ENCODE results near the gene ILKAP.

Gene ILKAP

DNA sequence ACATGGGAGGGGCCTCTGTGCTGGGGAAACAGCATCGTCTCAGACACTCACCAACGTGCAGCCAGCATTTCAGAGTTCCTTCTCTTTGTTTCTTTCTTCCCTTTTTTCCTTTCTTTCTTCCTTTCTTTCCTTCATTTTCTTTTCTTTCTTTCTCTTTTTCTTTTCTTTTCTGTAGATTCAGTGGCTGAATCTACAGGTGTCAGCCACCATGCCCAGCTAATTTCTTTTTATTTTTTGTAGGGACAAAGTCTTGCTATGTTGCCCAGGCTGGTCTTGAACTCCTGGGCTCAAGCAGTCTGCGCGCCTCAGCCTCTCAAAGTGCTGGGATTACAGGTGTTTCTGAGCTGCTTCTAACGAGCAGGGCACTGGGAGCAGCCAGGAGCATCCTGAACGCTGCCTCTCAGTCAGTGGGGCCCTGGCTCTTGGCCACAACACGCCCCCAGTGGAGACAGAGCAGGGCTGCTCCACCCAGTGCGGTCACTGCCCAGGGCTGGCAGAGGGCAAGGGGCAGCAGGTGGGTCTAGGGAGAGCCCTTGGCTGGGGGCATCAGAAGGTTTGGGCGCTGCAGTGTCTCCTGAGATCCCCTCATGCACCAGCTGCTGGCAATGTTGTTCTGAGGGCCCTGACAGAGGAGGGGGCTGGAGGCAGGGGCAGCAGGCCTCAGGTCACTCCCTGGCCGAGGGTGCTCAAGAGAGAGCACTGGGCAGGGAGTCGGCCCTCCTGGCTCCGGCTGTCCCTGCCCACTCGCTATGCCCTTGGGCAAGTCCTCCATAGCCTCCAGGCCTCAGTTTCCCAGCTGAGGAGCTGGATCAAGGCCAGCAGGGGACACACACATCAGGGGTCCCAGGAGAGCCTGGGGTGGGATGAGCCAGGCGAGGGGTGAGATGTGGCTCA lies 69.7 kb downstream of the ILKAP start:
- DNase-seq: no peak

DNA sequence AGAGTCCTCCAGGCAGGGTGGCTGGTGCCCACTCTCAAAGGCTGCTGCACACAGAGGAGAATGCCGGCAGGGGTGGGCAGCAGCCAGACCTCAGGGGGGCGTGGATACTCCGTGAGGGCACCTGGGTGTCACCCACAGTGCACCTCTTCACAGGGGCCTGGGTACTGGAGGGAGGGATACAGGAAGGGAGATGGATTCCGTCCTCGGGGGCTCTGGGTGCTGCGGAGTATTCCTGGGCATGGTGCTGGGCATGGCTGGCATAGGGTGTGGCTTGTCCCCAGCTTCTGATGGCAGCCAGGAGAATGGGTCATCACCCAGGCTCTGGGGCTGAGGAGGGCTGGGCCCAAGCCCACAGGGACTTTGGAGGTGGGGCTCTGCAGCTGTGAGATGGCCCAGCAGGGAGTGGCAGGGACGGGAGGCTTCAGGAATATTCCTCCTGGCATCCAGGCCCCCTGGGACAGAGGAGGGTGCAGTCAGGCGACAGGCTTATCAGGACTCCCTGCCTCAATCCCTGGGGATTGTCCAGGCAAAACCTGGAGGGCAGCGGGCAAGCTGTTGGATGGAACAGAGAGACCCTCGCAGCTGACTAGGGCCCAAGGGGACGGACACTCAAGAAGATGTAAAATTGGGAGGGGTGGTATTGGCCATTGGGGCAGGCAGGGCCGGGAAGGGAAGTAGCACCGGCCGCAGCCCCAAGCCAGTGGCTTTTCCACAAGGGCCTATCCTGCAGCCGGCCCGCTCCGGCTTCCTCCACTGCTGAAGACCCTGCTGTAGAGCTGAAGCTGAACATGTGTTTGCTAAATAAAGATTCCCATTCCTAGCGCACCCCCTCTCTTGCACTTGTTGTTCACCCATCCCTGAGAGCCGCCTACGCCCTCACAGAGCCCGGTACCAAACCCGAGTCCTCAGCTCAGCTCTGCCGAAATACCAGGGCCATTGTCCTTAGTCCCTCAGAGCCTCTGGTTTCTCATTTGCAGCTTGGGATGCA lies 70.7 kb downstream of the ILKAP start:
- DNase-seq: no peak

DNA sequence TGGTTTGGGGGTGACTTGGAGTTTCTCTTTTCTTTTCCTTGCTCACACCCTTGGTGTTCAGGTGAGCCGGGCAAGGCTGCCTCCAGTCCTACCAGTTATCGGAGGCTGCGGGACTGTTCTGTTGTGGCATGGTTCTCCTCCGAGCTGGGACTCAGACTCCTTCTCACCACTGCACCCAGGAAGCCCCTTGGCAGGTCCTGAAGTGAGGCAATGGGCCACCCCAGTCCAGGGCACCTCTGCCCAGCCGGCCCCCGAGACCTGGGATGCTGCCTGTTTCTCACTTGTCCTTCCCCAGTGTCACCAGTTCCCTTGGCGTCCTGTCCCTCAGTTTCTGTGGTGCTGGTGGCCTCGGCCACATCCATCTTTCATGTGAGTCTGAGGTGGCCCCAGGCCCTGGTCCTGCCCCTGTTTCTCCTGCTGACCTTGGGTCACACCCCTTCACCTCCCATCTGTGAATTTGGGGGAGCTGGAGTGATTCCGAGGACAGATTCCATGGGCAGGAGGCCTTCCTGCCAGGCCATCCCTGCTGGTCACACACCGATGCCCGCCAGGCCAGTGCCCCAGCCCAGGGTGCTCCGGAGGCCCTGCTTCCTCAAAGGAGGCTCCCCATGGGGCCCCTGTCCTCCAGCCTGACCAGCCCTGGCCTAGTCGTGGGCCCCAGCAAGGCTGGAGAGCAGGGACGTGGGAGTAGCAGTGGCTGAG lies 71.6 kb downstream of the ILKAP start:
- DNase-seq: no peak

DNA sequence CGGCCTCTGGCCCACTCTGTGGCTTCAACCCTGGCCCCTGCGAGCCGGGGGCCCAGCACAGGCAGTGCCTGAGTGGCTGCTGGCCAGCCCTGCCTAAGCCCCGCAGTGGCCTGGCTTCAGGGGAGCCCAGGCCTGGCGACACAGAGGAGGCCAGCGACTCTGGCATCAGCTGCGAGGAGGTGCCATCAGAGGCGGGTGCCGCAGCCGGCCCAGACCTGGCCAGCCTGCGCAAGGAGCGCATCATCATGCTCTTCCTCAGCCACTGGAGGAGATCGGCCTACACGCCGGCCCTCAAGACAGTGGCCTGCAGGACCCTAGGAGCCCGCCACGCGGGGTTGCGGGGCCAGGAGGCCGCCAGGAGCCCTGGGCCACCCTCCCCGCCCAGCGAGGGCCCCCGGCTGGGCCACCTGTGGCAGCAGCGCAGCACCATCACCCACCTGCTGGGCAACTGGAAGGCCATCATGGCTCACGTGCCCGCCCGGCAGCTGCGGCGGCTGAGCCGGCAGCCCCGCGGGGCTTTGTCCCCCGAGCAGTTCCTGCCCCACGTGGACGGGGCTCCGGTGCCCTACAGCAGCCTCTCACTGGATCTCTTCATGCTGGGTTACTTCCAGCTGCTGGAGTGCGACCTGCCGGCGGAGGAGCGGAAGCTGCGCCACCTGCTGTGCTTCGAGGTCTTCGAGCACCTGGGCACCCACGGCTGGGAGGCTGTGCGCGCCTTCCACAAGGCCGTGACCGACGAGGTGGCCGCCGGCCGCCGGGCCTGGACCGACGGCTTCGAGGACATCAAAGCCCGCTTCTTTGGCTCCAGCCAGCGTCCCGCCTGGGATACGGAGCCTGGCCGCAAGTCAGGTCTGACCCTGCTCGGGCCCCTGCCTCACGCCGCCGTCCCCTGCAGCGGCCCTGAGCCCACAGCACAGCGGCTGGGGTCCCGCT lies 72.5 kb downstream of the ILKAP start:
- DNase-seq: no peak

DNA sequence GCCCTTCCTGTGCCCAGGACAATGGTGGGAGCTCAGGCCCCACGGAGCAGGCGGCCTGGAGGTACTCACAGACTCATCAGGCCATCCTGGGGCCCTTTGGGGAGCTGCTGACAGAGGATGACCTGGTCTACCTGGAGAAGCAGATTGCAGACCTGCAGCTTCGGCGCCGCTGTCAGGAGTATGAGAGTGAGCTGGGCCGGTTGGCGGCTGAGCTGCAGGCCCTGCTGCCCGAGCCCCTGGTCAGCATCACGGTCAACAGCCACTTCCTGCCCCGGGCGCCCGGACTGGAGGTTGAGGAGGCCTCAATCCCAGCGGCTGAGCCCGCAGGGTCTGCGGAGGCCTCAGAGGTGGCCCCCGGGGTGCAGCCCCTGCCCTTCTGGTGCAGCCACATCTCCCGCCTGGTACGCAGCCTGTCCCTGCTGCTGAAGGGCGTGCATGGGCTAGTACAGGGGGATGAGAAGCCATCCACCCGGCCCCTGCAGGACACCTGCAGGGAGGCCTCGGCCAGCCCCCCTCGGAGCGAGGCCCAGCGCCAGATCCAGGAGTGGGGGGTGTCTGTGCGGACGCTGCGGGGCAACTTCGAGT lies 73.3 kb downstream of the ILKAP start:
- no peak for DNase-seq

DNA sequence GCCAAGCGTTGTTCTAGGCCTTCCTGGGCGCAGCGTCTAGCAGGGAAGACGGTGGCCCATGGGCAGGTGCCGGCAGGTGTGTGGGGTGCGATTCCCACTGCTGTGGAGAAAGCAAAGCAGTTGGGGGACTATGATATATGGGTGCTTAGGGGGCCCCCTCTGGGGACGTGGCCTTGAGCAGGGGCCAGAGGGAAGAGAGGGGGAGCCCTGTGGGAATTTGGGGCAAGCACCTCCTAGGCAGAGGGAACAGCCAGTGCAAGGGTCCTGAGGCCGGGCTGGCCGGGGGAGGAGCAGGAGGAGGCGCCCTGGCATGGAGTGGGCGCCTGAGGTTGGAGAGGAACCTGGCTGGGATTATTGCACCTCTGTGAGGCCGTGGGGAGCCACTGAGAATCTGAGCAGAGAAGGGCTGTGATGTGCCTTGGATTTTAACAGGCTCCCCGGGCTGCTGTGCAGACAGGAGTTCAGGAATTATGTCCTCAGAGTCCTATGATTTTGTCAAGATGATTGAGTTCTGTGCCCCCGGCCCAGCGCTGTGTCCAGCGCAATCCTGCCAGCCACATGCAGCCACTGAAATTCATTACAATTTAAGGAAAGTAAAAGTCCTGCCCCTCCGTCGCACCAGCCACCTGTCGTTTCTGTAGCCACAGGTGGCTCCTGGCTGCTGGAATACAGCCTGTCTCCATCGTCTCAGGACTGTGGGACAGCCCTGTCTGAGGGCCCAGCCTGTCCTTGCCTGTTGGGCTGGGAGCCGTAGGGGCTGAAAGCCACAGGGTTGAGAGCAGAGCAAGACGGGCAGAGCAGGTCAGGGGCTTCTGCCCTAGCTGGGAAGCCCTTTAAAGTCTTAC lies 74.1 kb downstream of the ILKAP start:
- no peak for DNase-seq

DNA sequence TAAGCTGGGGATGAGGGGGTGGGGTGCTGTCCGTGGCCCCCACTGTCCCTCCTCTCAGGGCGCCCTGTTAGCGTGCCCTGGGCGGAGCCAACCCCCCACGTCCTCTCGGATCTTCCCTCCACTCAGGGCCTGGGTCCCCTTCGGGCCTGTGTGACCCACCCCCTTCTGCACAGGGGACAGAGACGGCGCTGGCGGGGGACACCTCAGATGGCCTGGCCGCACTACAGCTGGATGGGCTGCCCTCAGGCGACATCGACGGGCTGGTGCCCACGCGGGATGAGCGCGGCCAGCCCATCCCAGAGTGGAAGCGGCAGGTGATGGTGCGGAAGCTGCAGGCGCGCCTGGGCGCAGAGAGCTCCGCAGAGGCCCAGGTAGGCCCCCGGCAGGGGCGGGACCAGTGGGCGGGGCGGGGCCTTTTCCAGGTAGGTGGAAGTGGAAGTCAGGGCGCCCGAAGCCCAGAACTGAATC lies 74.9 kb downstream of the ILKAP start:
- no peak for DNase-seq

DNA sequence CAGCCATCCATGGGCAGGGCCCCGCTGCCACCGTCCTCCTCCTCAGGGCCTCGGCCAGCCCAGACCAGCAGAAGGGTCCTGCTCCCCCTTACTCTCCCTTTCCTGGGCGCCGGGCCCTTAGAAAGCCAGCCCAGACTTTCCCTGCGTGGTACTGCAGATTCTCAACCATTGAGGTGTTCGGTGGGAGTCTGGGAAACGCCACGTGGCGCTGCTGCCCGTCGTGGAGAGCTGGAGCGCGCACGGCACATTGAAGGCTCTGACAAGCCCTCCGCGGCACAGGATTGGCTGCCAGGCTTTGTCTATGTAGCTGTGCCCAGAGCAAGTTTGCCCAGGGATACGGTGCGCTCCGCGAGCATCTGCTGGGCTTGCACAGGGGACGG lies 75.4 kb downstream of the ILKAP start:
- DNase-seq: no peak

DNA sequence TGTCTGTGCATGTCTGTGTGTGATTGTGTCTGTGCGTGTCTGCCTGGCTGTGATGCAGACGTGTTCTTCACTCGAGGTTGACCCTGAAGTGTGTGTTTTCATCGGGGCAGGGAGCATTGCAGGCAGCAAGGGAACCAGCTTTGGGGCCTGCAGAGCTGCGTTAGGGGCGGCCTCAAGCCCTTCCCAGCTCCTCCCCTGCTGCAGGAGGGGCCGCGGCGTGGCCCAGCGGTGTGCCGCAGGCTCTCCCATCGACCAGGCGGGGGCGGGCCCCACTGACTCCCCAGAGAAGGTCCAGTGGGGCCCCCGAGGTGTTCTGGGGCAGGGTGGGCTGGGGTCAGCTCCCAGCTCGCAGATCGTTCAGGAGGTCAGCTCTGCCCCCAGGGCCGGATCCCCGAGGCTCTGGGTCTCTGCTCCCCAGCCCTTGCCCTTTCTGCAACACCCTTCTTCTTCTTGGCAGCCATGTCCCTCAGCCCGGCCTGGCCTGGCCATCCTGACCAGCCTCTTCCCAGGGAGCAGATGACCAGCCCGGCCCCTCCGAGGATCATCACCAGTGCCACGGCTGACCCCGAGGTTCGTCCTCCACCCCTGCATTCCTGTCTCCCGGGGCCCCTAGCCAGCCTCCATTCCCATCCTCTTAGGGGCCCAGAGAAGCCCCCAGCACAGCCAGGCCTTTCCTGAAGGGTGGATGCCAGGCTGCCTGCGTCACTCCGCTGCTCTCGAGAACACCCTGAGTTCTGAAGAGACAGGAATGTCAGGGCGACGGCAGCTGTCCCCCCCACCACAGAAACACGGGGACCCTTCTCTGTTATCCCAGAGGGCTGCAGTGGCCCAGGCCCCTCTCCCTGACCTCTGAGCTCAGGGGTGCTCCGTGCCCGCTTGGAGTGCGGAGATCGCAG lies 76.1 kb downstream of the ILKAP start:
- peak; percentile 24 for DNase-seq

DNA sequence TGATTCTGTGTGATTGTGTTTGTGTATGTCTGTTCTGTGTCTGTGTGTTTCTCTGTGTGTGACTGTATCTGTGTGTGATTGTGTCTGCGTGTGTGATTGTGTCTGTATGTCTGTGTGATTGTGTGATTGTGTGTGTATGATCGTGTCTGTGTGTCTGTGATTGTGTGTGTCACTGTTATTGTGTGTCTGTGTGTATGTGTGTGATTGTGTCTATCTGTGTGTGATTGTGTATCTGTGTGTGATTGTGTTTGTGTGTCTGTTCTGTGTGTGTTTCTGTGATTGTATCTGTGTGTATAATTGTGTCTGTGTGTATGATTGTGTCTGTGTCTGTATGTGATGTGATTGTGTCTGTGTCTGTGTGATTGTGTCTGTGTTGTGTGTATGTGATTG lies 76.7 kb downstream of the ILKAP start:
- no peak for DNase-seq

DNA sequence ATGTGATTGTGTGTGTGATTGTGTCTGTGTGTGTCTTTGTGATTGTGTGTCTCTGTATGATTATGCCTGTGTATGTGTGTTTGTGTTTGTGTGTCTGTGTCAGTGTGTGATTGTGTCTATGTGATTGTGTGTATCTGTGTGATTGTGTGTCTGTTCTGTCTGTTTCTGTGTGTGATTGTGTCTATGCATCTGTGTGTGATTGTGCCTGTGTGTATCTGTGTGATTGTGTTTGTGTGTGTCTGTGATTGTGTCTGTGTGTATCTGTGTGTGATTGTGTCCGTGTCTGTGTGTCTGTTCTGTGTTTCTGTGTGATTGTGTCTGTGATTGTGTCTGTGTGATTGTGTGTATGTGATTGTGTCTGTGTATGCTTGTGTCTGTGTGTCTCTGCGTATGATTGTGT lies 77.2 kb downstream of the ILKAP start:
- DNase-seq: no peak

DNA sequence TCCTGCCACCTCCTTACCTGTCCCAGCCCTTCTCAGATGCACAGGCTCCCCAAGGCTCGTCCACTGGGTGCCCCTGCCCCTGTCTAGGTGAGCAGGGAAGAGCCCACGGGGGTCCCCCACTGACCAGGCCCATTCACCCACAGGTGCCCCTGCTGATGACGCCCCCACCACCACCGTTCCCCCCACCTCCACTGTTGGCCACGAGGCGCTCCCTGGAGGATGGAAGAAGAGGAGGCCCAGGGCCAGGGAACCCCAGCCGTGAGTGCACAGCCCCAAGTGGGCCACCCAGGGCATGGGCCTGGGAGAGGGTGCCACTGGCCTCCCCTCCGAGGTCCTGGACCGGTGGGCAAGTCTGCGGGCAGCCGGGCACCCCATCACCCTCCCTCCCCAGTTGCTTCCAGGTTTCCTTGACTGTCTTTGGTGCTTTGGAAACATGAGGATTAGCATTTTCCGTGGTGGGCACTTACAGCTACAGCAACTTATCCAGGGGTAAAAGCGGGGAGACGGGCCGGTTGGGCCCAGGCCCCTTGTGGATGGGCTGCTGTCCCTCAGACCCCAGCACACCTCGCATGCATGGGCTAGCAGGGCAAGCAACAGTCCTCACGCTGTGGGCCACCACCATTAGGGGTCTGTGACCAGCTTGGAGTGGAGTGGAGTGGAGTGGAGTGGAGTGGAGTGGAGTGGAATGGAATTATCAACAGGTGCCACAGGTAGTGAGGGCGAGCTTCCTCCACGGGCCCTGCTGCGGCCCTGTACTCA lies 78.2 kb downstream of the ILKAP start:
- DNase-seq: no peak

DNA sequence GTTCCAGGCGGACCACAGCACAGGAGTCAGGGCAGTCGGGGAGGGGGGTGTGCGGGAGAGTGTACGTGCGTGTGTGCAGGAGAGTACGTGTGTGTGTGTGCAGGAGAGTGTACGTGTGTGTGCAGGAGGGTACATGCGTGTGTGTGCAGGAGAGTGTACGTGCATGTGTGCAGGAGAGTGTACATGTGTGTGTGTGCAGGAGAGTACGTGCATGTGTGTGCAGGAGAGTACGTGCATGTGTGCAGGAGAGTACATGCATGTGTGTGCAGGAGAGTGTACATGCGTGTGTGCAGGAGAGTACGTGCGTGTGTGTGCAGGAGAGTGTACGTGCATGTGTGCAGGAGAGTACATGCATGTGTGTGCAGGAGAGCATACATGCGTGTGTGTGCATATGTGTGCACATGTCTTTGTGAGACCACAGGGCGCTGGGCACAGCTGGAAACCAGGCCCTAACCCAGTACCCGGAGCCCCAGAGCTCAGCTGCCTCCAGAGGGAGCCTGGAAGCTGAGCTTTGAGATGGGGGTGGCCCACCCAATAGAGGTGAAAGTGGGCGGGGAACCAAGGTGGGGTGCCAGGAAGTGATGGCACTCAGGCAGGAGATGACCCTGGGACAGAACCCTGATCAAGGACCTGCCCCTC lies 78.9 kb downstream of the ILKAP start:
- DNase-seq: no peak

DNA sequence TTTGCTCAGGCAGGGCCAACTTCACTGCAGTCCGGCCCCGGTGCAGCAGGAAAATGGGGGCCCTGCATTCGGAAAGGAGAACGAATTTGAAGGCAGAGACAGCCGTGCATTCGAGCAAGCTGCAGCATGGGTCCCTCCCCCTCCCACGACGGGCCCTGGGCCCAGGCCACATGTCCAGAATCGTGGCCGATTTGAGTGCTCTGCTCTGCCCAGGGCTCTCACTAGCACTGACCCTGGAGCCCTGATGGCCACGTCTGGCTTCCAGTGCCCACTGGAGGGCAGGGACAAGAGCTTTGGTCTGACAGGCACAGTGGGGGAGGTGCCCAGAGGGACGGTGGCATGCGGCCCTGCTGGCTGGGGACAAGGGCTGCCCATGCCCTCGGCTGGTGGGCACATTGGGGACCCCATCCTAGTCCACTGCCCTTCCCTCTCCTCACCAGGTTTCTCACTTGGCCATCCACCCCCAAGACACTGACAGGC lies 79.5 kb downstream of the ILKAP start:
- no peak for DNase-seq

DNA sequence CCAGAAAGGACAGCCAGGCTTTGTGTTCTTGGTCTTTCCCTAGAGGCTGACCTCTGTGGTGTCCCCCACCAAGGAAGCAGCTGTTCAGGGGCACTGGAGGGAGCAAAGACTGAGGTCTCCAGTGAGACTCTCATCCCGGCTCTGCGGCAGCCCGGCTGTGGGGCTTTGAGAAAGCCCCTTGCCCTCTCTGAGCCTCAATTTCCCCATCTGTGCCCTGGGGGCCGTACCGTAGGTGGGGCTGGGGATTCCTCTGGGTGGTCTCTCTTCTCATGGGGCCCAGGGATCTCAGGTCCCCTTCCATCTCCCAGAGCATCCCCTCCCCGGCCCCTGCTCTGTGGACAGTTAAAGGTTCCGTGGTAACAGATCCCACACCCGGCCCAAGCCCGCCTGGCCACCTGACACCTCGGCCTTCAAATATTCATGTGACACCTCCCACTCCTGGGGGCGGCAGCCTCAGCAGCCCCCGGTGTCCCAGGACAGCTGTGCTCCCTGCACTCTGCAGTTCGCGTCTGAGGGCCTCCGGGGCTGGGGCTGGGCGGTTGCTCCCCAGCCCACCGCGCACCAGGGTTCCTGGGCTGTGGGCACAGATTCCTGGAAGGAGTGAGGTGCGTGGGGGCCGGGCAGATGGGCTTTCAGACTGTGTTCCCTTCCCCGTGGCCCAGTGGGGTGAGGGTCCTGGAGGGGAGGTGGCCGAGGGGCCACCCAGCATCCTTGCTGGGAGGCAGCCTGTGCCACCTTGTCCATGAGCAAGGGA lies 80.1 kb downstream of the ILKAP start:
- DNase-seq: no peak

DNA sequence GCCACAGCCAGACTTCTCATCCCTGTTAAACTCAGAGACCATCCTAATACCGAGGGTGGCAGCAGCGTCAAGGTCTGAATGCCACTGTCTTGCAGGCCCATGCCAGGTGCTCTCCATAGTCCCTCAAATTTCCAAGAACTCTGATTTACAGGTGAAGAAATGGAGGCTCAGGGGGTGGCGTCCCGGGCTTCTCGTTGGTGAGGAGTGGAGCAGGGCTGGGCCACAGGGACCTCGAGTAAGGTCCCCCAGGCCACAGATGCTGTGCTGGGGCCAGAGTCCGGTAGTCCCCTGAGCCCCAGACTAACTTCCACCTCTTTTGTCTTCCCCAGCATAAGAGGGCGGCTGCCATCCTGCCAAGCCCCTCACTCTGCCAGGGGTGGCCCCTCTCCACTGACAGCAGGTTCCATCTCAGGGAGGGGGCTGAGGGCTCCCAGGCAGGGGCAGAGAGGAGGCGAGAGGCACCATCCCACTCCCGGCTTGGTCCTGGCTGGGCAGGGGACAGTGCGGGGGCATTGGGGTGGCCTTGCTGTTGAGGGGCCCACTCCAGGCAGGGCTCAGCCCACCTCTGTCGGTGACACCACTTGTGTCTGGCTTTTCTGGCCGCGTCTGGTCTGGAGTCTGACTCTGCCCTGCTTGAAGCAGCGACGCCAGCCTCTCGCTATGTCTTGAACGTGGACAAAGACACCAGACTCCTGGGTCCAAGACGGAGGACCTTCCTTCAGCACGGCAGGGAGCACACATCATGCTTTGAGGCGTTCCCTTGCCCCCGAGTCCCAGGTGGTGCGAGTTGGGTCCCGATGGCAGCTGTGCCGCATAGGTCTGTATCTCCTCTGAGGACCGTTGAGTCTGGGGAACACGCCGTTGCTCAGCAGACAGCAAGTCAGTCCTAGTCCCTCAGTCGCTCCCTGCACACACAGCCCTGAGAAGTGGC lies 80.9 kb downstream of the ILKAP start:
- no peak for DNase-seq
